Measurements from ENCODE around the gene SMARCAL1. TPM values are rescaled to one million over a fixed set of nuclear protein-coding genes. Genes with fewer than 3 reads are reported as not detected.

Gene SMARCAL1
- total RNA-seq, 1 experiment from 2014 or later = 3.6 TPM

- DNase-seq (ENCODE audit: low spot score) = no peak
These were observed 63.5 kb downstream of the SMARCAL1 start for GRCh38 chr2:216475767-216476166.

- DNase-seq (ENCODE audit: low spot score) = no peak
These were observed 65.2 kb downstream of the SMARCAL1 start for GRCh38 chr2:216477283-216478035.

GRCh38 chr2:216478151-216478550 lies 65.9 kb downstream of the SMARCAL1 start:
- no peak for DNase-seq (ENCODE audit: low spot score)

- no peak for DNase-seq (ENCODE audit: low spot score)
These were observed 66.5 kb downstream of the SMARCAL1 start for GRCh38 chr2:216478791-216479190.

- no peak for DNase-seq (ENCODE audit: low spot score)
These were observed 67.9 kb downstream of the SMARCAL1 start for GRCh38 chr2:216480221-216480620.

GRCh38 chr2:216482640-216483039 lies 70.4 kb downstream of the SMARCAL1 start:
- no peak for DNase-seq (ENCODE audit: low spot score)

- DNase-seq (ENCODE audit: low spot score) = no peak
These were observed 73.0 kb downstream of the SMARCAL1 start for GRCh38 chr2:216485237-216485636.

GRCh38 chr2:216485745-216486144 lies 73.5 kb downstream of the SMARCAL1 start:
- no peak for DNase-seq (ENCODE audit: low spot score)

- no peak for DNase-seq (ENCODE audit: low spot score)
These were observed 74.0 kb downstream of the SMARCAL1 start for GRCh38 chr2:216486271-216486670.

GRCh38 chr2:216486708-216487107 lies 74.4 kb downstream of the SMARCAL1 start:
- DNase-seq (ENCODE audit: low spot score) = no peak

- DNase-seq (ENCODE audit: low spot score) = no peak
These were observed 77.8 kb downstream of the SMARCAL1 start for GRCh38 chr2:216490061-216490460.

- DNase-seq (ENCODE audit: low spot score) = no peak
These were observed 79.7 kb downstream of the SMARCAL1 start for GRCh38 chr2:216491793-216492596.

GRCh38 chr2:216492597-216493333 lies 80.5 kb downstream of the SMARCAL1 start:
- no peak for DNase-seq (ENCODE audit: low spot score)

- DNase-seq (ENCODE audit: low spot score) = no peak
These were observed 81.0 kb downstream of the SMARCAL1 start for GRCh38 chr2:216493334-216493685.

GRCh38 chr2:216495656-216496055 lies 83.4 kb downstream of the SMARCAL1 start:
- no peak for DNase-seq (ENCODE audit: low spot score)

- DNase-seq (ENCODE audit: low spot score) = no peak
These were observed 85.2 kb downstream of the SMARCAL1 start for GRCh38 chr2:216497382-216498069.

GRCh38 chr2:216498070-216498378 lies 85.7 kb downstream of the SMARCAL1 start:
- no peak for DNase-seq (ENCODE audit: low spot score)

GRCh38 chr2:216498379-216499352 lies 86.4 kb downstream of the SMARCAL1 start, which contains the start of gene RPL37A:
Gene RPL37A (plus strand): TSS chr2:216498844. CDS start chr2:216498875, 31 bp downstream.
- DNase-seq (ENCODE audit: low spot score) = peak; percentile 97

GRCh38 chr2:216499641-216500218 lies 87.4 kb downstream of the SMARCAL1 start:
- DNase-seq (ENCODE audit: low spot score) = no peak

GRCh38 chr2:216500572-216500971 lies 88.3 kb downstream of the SMARCAL1 start:
- no peak for DNase-seq (ENCODE audit: low spot score)

All from HT-29 (cell line).